GM13976 (cell line): ENCODE results near the gene CERK.

Experiments used
- DNase-seq: peaks from one replicate; pipeline ENCODE4 v3.0.0; 2012; ENCODE audit warnings: low spot score
- CTCF ChIP-seq: IDR thresholded peaks from 2 replicates; pipeline ENCODE4 v1.5.1; 2012; ENCODE audit warnings: borderline replicate concordance, mild to moderate bottlenecking; ENCODE audit not compliant: insufficient read depth; ENCODE audit errors: extremely low read depth, missing control alignments, control extremely low read depth
- in situ Hi-C: fragments of 300-500 bp; cut with MboI; formaldehyde crosslinking; loops from one replicate; pipeline ENCODE4 v1.12.0; 2022; ENCODE audit warnings: low sequenced_read_pairs, mixed read lengths, inconsistent platforms; ENCODE audit not compliant: unreplicated experiment

CERK gene

GRCh38 chr22:46690146-46690545 is 47.9 kb downstream of the CERK start:
- no peak for TF ChIP-seq CTCF
- in situ Hi-C loops, result no loop called here
- DNase-seq, result no peak

- no peak for DNase-seq
- in situ Hi-C loops, result loop anchor here (10.0 kb wide), 1 partner anchor 124 kb away; no protein-coding TSS in a partner anchor
- no peak for TF ChIP-seq CTCF
Observed at GRCh38 chr22:46688949-46689348, 49.1 kb downstream of the CERK start.

GRCh38 chr22:46687460-46687859 is 50.6 kb downstream of the CERK start:
- in situ Hi-C loops, result loop anchor here (10.0 kb wide), 1 partner anchor 123 kb away; no protein-coding TSS in a partner anchor
- DNase-seq, result no peak
- TF ChIP-seq CTCF, result no peak

- no peak for TF ChIP-seq CTCF
- in situ Hi-C loops, result loop anchor here (10.0 kb wide), 1 partner anchor 122 kb away; no protein-coding TSS in a partner anchor
- no peak for DNase-seq
Observed at GRCh38 chr22:46687048-46687444, 51.0 kb downstream of the CERK start.

GRCh38 chr22:46686221-46687047 is 51.6 kb downstream of the CERK start:
- in situ Hi-C loops, result loop anchor here (10.0 kb wide), 1 partner anchor 122 kb away; no protein-coding TSS in a partner anchor
- no peak for TF ChIP-seq CTCF
- no peak for DNase-seq

GRCh38 chr22:46684706-46685105 is 53.3 kb downstream of the CERK start:
- TF ChIP-seq CTCF, result no peak
- DNase-seq, result peak; percentile 82
- in situ Hi-C loops, result loop anchor here (10.0 kb wide), 1 partner anchor 120 kb away; no protein-coding TSS in a partner anchor
